Inflammatory macrophage (primary cell): ENCODE results near the gene UPF1.
A peak's percentile ranks its signal among the peaks of the same experiment; 100 is the strongest.

Experiments used
- DNase-seq, 2 donors: peaks; one replicate each; pipeline ENCODE4 v3.0.0-alpha.2; 2020 to 2022

UPF1 gene

DNA sequence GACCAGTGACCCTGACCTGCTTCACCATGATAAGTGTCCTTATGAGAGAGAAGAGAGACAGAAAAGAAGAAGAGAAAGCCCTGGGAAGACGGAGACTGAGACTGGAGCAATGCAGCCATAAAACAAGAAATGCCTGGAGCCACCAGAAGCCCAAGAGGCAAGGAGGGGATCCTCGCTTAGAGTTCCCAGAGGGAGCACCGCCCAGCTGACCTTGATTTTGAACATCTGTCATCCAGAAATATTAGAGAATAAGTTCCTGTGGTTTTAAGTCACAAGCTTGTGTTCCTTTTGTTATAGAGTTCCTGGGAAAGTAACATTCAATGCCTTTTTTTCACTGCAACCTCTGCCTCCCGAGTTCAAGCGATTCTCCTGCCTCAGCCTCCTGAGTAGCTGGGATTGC lies 44.0 kb downstream of the UPF1 start:
- no peak for DNase-seq

DNA sequence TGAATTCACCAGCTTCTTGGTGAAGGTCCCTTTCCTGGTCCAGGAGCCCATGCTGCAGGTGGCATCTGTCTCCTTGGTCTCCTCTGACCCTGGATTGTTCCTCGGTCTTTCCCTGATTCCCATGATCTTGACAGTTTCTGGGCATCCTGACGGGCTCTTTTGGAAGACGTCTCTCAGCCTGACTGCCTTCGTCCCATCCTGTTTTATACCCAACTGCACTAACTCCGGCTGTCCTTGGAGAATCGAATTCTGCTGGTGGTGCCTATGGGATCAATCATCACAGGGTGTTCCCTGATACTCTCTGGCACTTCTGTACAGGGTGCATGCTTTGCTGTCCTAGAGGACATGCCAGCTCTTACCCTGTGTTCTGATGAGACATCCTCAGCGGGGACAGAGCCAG lies 45.1 kb downstream of the UPF1 start:
- DNase-seq = no peak

DNA sequence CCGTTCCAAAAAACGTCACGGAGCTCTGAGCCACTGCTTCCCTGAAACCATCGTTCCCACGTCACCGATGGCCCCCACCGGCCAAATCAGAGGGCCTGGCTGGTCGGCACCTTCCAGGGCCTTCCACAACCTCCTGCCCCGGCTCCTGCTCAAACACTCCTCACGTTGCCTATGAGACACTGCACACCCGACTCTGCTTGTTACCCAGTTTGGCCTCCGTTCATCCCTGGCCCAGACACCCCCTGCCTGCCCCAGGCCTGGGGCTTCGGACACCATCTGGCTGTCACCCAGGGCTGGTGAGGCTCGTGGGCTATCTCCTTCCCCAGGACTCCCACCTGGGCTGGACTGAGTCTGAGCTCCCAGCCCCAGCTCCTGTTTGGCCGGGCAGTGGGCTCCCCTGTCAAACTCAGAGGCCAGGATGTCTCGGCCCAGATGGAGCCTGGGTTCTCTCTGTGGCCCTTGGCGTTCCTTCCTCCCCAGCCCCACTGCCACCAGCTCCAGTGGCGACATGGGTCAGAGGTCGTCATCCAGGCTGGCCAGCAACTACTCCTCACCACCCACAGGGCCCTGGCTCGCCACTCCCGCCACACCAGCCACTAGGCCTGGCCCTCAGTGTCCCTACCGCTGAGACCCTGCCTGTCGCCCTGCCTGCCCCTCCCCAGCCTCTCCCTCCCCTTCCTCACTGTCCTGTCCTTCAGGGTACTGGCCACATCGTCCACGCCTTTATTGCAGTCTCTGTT lies 46.5 kb downstream of the UPF1 start:
- no peak for DNase-seq

DNA sequence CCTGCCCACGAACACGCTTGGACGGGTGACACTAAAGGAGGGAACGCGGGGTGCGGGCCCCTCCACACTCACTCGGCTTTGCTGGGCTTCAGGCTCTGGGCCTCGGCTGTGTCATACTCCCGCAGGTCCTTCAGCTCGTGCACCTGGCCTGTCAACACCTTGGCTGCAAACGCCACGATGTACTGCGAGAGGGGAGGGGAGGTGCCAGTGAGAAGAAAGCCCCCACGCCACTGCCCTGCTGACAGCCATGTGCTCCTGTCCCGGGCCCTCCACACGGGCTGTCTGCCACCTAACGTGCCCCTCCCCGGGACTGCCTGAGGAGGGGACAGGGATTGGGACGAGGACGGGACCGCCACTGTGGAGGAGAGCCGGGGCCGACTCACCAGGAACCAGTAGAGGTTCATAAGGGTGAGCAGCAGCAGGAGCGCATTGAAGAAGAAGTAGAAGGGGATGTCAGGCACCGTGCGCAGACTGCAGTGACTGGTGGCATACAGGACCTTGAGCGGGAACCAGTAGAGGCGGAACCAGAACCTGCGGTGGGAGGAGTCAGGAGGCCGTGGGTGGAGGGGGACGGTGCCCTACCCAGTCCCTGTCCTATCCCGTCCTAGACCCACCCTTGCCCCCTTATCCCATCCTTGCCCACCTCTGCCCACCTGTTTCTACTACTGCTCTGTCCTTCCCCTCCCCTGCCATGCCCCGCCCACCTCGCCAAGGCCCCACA lies 47.3 kb downstream of the UPF1 start:
- no peak for DNase-seq

DNA sequence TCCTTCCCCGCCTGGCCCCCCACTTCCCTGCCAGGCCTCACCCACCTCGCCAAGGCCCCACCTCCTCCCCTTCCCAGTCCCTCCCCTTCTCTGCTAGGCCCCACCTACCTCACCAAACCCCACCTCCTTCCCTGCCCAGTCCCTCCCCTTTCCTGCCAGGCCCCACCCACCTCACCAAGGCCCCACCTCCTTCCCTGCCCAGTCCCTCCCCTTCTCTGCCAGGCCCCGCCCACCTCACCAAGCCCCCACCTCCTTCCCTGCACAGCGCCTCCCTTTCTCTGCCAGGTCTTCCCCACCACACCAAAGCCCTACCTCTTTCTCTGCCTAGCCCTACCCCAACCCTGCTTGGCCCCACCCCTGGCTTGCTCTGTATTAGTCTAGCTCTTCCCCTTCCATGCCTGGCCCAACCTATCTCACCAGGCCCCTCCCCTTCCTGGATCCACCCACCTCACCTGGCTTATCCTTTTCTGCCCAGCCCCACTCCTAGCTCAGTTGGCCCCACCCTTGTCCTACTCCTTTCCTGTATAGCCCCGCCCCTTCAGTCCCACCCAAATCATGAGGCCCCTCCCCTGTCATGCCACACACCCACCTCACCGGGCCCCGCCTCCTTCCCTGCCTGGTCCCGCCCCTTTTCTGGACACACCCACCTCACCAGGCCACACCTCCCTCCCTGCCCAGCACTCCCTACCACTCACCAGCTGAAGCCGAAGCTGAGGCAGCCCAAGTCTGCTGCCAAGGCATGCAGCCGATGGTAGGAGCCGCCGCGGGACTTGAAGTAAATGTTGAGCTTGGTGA lies 48.0 kb downstream of the UPF1 start:
- DNase-seq = peak in 1 of 2 donors; percentile 5

DNA sequence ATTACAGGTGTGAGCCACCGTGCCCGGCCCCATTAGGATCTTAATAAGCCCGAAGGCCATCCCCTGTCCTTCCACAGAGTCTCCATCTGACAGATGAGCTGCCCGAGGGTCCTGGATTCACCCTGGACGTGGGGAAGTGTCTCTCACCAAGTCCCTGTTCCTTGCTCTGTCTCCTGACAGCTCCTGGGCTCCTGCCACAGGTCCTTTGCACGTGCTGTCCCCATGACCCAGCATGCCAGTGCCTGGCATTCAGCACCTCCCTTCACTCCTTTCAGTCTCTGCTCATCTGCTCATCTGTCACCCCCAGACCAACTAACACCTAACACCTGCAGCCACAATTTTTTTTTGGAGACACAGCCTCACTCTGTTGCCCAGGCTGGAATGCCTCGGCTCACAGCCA lies 49.7 kb downstream of the UPF1 start:
- no peak for DNase-seq

DNA sequence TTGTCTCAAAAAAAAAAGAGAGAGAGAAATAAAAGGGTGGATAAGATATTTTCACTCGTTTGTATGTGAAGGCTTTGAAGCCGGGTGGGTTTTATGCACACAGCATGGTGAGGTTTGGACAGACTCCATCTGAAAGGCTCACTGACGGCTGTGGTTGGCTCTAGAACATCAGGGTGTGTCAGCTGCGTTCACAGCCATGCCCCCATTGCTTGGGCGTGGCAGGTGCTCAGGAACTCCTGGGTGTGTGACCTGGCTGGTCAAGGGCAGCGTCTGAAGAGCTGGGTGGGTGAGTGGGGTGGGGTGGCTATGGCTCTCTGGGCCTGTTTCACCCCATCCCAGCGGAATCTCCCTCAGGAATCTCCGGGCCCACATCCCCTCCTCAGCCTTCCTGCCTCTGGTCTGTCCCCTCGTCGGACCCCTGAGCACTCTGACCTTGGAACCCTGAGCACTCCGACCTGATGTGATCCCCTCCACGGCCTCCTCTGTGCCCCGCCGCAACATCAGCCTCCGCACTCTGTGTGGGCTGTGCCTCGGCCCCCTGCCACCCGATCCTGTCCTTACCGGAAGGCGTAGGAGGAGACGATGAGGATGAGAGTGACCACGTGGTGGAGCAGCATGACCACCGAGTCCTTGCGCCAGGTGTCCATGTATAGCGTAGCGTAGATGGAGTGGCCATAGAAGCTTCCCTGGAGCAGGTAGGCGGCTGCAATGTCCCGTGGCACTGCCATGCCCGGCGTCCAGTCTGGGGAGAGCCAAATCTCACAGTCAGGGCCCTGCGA lies 52.0 kb downstream of the UPF1 start:
- no peak for DNase-seq

DNA sequence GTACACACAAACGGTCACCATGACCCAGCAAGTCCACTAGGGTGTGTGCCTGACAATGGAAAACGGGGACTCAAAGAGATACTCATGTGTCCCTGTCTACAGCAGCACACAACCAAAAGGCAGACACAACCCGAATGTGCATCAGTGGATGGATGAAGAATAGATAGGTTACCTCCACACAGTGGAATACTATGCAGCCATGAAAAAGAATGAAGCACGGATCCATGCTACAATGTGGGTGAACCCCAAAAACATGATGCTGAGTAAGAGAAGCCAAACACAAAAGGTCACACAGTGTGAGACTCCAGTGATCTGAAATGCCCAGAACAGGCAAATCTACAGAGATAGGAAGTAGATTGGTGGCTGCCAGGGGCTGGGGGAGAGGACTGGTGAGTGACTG lies 55.2 kb downstream of the UPF1 start:
- no peak for DNase-seq

DNA sequence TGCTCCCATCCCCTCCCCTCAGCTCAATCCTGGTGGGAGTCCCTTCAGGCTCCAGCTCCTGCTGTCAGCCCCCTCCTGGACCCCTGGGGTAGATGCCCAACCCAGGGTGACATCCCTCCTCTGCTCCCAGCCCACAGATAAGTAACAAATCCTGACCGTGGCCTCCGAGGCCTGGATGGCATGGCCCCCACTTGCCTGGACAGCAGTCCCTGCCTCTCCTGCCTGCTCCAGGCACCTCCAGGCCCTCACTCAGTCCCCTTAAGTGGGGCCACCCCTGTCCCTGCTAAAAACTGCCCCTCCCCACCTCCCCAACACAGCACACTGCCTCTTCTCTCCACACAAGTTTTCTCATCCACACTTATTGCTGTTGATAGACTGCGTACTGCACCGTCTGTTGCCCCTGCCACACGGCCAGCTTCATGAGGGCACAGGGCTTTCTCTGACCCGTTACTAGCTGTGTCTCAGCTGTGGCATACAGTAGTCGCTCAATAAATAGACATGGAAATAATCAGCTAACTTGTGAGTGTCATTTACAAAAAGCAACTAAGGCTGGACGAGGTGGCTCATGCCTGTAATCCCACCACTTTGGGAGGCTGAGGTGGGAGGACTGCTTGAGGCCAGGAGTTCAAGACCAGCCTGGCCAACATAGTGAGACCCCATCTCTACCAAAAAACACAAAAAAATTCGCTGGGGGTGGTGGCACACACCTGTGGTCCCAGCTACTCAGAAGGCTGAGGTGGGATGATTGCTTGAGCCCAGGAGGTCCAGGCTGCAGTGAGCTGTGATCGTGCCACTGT lies 58.4 kb downstream of the UPF1 start:
- DNase-seq = no peak

DNA sequence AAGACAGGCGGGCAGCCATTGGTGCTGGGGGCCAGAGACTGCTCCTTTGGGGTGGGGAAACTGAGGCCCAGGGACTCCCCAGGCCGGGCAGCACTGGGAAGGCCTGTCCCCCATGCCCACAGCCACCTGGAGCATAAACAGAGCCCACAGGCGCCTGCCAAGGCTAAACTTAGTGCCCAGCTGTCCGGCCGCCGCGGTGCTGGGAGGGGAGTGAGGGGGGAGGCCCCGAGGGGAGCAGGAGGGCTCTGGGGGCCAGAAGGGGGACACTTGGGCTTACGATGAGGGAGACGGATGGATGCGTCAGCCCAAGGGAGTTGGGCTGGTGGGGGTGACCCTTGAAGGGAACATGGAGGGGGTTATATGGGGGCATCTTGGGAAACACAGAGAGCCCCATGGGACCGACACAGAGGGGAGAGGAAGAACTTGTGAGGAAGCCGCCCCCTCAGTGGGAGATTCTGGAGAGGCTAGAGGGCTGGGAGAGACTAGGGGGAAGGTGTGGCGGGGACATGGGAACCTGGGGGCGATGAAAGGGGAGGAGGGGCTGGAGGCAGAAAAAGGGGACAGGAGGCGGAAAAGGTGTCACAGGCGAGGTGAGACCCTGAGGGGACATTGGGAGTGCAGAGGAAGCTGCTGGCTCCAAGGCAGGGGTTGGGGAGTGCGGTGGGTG lies 62.0 kb downstream of the UPF1 start:
- DNase-seq = no peak

DNA sequence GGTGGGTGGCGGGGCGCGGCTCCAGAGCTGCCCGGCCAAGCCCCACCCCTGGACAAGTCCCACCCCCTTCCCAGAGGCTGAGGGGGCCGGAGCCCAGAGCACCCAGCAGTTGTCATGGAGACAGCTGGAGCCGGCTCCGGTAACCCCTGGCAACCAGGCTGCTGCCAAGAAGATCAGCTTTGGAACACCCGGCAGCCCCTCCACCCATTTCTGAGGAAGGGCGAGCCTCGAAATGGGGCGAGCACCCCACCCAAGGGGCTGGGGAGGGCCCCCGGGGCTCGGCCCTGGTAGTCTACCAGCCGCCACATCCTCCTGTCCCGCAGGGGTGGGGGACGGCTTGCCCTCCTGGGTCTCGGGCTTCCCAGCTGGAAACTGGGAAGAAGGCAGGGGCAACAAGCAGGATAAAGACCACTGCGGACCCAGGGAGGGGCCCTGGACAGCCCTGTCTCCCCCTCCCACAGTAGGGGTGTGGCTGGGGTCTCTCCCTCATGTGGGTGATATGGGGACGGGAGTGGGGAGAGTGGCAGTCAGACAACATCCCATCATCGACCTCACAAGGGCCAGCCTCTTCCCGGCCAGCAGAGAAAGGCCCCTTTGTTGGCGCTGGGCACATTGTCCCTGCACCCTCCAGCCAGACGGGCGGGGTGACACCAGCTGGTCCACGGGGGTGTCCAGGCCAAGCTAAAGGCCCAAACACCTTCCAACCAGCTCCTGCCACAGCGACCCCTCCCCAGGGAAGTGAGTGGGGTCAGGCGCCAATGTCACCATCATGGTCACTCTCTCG lies 62.7 kb downstream of the UPF1 start:
- no peak for DNase-seq

DNA sequence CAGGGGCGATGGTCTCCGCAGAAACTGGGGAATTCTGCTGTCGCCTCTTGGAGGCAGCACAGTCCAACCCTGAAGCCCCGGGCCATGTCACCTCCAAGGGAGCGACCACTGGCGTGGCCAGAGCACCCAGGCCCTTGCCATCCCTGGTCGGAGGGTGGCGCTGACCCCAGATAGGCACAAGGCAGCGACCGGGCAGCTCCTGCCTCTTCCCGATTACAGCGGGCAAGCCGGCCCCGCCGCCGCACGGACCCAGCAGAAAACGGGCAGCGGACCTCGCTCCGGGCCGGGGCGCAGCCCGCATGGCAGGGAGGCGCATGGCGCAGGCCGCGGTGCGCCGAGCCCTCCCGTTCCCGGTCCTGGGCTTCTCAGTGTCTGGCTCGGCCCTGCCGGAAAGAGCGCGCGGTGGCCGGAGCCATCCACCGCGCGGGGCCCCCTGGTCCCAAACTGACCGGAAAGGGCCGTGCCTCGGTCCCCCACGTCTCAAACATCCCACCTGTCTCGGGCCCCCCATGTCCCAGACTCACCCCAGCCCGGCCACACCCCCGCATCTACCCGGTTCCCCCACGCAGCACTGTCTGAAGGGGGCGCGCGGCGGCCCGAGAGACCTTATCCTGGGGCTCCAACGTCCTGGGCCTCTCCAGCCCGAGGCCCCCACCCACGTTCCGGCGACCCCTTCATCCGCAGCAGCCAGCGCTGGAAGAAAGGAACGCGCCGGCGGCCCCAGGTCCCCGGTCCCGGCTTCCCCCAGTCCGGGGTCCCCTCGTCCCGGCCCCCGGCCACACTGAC lies 63.5 kb downstream of the UPF1 start:
- DNase-seq = peak; percentile 26 to 47

DNA sequence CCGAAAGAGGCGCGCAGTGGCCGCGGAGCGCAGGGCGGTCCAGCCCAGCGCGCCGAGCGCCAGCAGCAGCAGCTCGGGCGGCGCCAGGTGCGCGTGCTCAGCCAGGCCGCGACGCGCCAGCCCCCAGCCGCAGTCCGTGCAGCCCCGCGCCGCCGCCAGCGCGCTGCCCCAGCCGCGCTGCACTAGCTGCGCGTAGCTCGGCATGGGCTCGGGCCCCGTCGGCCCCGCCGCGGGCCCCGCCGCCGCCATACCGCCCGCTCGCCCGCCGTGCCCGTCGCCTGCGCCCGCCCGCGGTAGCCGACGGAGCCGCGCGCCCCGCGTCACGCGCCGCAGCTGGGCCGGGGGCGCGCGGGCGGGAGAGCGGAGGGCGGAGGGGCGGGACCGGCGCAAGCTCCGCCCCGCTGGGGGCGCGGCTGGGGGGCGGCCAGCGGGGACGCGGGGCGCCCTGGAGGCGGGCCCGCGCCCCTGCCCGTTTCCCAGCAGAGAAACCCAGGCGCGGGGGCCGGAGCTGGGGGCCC lies 64.1 kb downstream of the UPF1 start, which contains the start of gene CERS1:
TSS of gene CERS1 (minus strand) at position 335 of the 518 bp plus-strand sequence. CDS start at position 249, 86 bp downstream.
- no peak for DNase-seq

DNA sequence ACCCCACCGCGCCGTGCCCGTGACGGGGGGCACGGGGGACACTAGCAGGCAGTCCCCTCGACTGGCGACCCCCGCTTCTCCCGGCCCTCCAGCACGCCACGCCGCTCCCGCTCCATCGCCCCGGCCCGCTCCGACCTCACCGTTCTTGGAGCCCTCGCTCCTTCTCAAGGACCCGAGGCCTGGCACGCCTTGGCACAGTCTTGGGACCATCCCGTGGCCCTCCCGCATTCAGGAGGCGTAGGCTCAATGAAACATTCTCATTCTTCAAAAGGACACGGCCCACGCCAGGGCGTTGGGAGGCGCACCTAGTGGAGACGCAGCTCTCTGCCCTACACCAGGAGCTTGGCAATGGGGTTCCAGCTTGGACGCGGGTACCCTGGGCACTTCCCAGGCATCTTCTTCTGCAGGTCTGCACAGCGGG lies 64.7 kb downstream of the UPF1 start:
- DNase-seq = no peak

DNA sequence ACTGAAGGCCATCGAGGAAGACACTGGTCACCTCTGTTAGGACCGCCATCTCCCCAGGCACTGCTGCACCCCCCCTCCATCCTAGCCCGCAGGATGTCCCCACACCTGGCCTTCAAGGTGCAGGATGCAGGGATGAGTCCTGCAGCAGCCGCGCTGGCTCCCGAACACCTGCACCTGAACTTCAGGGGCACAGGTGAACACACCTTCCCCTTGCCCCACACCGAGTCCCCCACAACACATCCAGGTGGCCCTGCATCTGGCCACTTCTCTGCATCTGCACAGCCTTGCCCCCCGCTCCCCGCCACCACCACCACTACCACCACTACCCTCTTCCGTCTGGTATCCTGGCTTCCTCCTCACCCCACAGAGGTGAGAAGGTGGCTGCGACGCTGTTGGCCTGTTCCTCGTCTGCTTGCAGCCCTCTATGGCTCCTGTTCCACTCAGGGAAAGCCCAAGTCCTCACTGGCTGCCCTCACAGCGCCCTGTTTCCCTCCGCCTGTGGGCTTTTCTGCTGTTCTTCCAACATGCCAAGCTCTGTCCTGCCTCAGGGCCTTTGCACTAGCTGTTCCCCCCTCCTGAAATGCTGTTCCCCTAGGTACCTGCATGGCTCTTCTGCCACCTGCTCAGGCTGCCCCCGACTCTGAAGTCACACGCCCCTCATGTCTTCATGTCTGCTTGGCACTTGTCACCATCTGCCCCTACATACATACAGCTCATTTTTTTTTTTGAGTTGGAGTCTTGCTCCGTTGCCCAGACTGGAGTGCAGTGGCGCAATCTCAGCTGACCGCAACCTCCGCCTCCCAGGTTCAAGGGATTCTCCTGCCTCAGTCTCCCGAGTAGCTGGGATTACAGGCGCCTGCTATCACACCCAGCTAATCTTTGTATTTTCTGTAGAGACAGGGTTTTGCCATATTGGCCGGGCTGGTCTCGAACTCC lies 65.6 kb downstream of the UPF1 start:
- no peak for DNase-seq

DNA sequence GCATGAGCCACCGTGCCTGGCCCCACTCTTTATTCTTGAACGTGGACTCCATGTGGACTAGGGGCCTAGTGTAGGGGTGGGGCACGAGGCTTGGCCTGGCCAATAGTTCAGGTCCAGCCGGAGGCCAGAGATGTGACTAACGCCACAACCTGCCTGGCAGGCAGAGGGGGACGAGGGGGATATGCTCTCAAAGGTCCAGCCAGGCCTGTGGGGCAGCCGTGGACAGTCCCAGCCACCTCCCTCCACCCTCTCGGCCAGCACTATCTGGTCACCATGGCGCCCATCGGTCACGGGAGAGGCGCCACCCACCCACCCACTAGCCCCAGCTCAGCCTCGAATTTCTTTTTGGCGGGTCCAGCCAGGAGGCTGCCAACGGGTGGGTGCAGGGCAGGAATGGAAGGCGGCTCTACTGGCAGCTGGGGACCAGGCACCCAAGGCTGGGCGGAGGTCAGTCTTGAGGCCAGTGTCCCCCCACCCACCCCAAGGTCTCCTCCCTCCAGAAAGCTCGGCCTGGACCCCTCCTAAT lies 66.4 kb downstream of the UPF1 start:
- no peak for DNase-seq

DNA sequence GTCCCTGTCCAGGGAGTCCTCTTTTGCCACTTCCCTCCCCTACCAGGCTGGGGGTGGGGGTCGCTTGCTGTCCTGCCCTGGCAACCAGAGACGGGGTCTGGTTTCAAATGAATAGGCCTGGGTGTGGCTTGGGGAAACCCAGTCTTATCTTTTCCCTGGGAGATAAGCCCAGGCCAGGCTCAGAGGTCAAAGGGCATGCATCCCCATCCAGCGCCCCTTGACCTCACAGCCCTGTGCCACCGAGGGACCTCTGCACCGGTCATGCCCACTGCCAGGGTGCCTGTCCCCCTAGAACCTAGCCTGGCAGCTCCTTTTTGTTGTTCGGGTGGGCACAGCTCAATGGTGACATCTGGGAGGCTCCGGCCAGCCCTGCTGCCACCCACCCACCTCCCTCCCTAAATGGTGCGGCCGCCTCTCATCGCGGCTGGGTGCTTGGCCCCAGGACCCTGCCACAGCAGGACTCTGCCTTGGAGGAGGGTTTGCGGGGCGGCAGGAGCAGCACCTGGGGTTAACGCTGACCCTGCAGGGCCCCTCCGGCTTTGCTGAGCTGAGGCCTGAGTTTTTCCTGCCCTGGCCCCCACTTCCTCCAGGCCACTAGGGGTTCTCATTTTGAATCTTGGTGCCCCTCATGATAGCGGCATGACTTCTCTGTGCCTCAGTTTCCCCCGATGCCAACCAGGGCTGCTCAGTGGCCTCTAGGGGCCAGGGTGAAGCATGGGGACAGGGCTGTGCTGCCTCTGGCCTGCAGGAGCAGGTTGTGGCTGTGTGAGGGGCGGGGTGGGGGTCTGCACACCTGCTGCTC lies 67.0 kb downstream of the UPF1 start:
- DNase-seq = no peak
